NCI-H1930 (cell line): ENCODE data around the gene MTFR2.

Experiments used
- DNase-seq, 2 experiments: peaks; one replicate each; lab custom pipeline; 2025; lab: John Stamatoyannopoulos, UW

MTFR2 gene

GRCh38 chr6:136184738-136185137 is 65.4 kb downstream of the MTFR2 start:
- no peak for DNase-seq

- DNase-seq, result no peak
Measured at GRCh38 chr6:136181861-136182260, 68.2 kb downstream of the MTFR2 start.

GRCh38 chr6:136181512-136181833 is 68.6 kb downstream of the MTFR2 start:
- no peak for DNase-seq
